OCI-LY1 (cell line): ENCODE measurements around the gene TMEM240.

ENCODE experiments used
- CTCF ChIP-seq: fragments of 200-600 bp; sonication (generic), shearing (Covaris generic); IDR thresholded peaks from 2 replicates; pipeline ENCODE4 v1.5.1; 2017; ENCODE audit warnings: mild to moderate bottlenecking, antibody characterized with exemption, low read length, moderate library complexity, mixed read lengths
- EZH2 ChIP-seq: fragments of 200-600 bp; sonication (generic), shearing (Covaris generic); IDR thresholded peaks from 2 replicates; pipeline ENCODE4 v1.8.0; 2017; ENCODE audit warnings: borderline replicate concordance, mixed run types, mild to moderate bottlenecking, antibody characterized with exemption, low read length, moderate library complexity, mixed read lengths

DNA sequence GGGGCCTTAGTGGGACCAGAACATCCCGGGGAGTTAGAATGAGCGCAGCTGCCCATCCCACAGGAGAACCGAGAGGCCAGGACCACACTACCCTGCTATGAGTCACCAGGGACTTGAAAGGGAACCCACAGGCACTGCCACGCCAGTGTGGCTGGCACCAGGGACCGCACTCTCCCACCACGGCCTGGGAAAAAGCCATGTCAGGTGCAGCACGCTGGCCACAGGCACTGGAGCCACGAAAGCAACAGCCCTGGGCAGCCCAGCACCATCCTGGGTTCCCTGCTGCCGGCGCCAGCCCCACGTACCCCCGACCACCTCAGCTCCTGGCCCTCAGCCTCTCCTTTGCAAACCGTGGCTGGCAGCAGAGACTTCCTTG is 14.1 kb upstream of the TMEM240 start:
- TF ChIP-seq CTCF (no peak), EZH2 (no peak)
